Peyer's patch (tissue), 4 donors: ENCODE measurements around the gene IL31.

ENCODE experiments used
- POLR2A ChIP-seq, 2 donors: fragments of 450-650 bp; IDR thresholded peaks; one replicate each; pipeline ENCODE4 v1.5.1; 2017; ENCODE audit warnings: antibody characterized with exemption in 2 of 2, mild to moderate bottlenecking in 2 of 2, moderate library complexity in 2 of 2
- TF ChIP-seq, protein P1 (sequence below), 6 experiments: fragments of 450-650 bp in 4 of 6; fragments of 200-600 bp in 2 of 6; sonication (generic) in 1 of 6; IDR thresholded peaks; one replicate each; pipeline ENCODE4 v1.5.1; 2017 to 2019; ENCODE audit warnings: antibody characterized with exemption in 6 of 6, mild to moderate bottlenecking in 3 of 6, moderate library complexity in 1 of 6

GRCh38 chr12:122140467-122141257 is 33.4 kb downstream of the IL31 start:
- TF ChIP-seq POLR2A (IDR thresholded peaks at IDR 0.05) = no peak
- TF ChIP-seq, protein P1, sequence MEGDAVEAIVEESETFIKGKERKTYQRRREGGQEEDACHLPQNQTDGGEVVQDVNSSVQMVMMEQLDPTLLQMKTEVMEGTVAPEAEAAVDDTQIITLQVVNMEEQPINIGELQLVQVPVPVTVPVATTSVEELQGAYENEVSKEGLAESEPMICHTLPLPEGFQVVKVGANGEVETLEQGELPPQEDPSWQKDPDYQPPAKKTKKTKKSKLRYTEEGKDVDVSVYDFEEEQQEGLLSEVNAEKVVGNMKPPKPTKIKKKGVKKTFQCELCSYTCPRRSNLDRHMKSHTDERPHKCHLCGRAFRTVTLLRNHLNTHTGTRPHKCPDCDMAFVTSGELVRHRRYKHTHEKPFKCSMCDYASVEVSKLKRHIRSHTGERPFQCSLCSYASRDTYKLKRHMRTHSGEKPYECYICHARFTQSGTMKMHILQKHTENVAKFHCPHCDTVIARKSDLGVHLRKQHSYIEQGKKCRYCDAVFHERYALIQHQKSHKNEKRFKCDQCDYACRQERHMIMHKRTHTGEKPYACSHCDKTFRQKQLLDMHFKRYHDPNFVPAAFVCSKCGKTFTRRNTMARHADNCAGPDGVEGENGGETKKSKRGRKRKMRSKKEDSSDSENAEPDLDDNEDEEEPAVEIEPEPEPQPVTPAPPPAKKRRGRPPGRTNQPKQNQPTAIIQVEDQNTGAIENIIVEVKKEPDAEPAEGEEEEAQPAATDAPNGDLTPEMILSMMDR (IDR thresholded peaks at IDR 0.05) = no peak
